GM18909 (cell line): Measurements from ENCODE around the gene LRIG3.

Experiments used
- ATAC-seq: cut with Tn5 transposase; IDR thresholded peaks from one replicate; pipeline ENCODE4 v1.9.1; 2021; ENCODE audit warnings: mild to moderate bottlenecking; ENCODE audit not compliant: unreplicated experiment, poor library complexity

LRIG3 gene

DNA sequence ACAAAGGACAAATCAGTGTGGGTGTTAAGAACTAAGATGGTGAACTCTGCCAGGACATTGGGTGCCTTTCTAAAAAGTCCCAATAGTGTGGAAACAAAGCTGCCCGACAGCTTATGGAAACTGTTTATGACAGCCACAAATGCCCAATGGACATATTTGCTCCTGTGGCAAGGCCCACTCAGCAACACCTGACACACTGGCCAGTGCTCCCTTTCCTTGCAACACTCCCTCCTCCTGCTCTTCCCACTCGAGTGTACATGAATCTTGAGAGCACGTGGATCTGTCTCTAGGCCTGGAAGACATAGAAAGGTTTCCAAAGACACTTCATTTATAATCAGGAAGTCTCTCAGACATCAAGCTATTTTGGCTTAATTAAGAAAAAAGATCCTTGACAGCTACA lies 14.2 kb upstream of the LRIG3 start:
- no peak for ATAC-seq

DNA sequence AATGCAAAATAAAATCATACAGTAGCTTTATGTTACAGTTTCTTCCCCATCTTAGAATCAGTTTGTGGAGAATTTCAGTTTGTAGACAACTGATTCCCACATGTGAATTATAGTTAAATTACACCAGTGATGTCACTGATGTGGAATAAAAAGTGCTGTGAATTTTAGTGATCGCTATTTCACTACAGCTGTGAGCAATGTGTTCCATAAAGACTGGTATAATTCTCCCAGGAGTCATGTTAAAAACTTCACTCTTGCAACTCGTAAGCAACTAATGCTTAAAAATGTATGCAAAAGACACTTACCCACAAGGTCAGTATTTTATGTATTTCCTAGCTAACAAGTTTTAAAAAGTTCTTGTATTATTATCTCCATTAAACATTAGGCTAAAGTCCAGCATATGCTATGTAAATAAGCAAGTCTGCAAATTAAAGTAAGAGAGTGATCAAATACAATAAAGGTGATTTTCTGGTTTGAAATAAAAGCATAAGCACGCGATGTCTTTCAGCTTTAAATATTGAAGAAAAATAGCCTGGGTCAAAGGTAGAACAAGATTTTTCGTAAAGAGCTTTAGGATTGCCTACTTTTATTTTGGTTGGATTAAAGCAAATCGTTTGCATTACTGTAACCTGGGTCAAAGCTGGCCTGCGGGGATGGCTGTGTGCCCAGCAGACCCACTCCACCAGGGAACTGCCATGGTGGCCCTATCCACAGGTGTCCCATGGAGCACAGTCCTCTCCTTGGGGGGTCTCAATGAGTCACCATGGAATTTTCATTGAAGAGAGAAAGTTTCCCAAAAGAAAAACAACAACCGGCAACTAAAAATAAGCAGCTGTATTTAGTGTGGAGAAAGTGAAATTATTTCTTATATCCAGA lies 12.7 kb upstream of the LRIG3 start:
- ATAC-seq, result no peak

DNA sequence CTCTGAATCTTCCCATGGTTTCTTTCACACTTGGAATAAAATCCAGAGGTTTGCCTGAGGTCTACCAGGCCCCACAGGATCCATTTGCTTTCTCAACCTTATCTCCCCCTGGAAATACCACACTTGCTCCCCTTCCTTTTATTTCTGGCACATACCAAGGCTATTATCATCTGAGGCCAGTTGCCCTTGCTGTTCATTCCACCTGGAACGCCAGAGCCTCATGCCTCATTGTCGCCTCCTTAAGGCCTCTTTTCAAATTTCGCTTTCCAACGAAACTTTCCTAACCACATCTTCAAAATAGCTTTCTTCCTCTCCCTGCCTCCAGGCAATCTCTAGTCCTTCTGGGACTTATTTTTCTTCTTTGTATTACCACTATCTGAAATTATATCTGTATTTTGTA lies 11.2 kb upstream of the LRIG3 start:
- ATAC-seq, result no peak

DNA sequence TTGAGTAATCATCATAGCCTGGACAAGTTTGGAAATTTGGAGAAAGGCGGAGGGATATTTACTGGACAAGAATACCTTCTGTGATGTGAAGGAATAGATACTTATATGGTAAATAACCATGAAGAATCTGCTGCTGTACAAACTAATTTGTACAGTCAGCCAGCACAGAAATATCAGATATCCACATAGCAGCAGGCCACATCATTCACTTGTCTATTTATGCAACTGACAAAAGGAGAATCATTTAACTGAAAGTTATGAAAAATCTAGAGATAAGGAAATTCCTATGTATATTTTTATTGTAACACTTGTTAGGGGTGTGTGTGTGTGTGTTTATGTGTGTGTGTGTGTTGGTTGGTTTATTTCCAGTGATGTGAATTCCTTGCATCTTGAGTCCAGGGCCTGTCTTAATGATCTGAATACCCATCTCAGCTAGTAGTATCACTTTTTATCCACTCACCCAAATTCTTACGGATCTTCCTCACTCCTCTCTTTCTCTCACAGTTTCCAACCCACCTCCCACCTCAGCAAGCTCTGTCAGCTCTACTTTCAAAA lies 10.5 kb upstream of the LRIG3 start:
- ATAC-seq, result no peak

DNA sequence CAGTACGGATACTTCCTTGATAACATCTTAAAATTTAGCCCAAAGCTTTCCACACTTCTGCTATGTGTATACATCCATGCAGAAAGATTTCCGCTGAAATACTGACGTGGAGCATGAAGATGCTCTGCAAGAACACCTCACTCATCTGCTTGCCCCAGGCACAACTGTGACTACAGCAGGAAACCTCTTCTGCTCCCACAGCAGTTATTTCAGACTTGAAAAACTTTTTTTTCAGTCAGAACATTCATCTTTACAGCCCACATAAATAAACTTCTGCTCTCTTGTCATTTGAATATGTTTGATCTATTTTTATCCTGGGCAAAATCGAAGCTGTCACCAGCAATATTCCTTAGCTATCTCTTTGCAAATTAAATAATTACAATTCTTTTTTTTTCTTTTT lies 6.8 kb upstream of the LRIG3 start:
- ATAC-seq, result no peak

DNA sequence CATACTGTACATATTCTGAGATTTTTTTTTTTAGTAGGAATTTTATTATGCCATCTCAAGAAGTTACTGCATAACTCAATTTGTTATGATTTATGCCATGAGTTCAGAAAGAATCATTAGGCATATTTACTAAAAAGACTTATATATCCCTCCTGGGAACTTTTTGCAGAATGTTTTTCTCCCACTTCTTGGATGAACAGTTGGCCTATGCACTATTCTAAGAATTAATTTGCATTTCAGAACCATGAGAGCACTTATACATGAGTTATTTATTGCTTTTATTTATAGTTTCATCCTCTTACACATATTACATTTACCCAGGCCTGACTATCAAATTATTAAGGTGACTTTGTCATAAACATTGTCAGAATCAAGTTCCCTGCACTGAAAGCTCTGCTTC lies 6.3 kb upstream of the LRIG3 start:
- no peak for ATAC-seq

DNA sequence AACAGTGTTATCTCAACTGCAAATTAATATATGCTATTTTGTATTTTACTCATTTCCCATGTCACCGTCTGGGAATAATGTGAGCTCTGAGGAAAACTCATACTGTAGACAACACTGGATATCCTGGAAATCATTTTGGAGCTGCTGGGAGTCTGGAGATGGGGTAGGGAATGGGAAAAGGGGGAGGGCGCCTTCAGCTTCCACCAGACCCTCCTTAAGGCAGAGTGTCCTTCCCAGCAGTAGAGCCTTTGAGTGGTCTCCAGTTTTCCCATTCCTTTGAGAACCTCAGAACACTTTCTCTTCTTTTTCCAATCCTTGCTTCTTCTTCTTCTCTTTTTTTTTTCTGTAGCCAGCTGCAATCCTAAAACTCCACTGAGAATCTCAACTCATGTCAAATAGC lies 5.4 kb upstream of the LRIG3 start:
- no peak for ATAC-seq

DNA sequence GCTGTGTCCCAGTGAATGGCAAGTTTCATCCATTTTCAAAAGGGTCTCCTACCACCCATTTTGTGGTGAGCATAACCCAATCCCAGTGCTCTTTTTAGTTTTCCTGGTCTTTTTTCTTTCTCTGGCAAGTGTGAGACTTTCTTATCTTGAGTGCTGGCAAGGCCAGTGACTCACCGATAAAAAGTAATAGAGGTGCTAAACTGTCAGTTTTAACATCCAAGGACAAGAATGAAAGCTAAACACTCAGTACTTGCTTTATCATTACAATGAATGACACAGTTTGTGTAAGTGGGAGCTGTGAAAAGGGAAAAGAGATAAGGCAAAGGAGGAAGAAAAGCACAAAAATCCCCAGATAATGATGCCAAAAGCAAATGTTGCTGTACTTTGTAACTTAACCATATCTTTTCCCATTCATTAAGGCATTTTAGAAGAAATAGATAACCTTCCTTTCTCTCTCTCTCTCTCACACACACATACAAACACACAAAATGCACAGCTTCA lies 4.9 kb upstream of the LRIG3 start:
- no peak for ATAC-seq

DNA sequence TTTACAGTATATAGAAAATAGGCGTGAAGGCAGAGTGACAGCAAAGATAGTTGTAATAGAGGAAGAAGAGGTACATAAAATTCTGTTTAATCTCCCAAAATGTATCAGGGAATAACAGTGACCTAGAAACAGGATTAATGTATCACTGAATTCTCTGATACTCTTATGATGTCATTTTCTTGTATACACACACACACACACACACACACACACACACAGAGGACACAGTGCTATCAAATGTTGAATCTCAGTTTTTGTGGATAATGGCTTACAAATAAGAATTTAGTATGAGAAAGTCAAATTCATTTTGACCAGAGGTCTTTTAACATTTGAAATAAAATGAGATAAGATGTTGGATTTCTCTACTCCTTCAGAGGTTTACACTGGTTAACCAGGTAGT lies 4.3 kb upstream of the LRIG3 start:
- no peak for ATAC-seq

DNA sequence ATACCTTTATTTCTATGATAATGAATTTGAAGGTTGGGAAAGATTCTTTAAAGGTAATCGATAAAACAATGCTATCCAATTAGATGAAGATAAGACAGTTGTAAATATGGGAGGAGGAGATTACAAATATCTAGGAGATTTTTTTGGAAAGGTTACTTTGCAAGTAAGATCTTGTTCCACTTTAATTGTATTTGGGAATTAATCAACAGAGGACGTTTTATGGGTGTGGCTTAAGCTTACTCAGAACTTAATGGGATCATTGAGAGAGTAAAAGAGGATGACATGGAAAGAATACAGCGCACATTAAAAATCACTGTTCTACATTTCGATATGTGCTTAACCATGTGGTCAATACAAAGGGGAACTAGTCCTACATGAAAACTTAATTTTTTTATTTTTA lies 3.5 kb upstream of the LRIG3 start:
- ATAC-seq, result no peak

DNA sequence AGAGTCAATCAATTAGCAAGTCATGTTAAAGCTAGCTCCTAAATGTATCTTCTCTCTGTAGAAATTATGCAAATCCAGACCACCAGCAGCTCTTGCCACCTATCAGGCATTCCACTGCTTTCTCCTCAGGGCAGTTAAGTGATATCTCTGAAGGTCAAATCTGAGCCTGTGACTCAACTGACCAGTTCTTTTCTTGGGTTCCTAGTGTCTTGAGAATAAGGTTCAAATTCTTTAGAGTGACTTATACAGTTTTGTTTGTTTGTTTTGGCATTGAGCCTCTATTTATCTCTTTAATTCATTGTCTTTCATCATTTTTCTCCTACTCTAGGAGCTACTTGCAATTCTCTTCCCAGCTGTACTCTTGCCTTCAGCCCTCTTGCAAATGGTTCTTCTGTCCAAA lies 2.5 kb upstream of the LRIG3 start:
- no peak for ATAC-seq

DNA sequence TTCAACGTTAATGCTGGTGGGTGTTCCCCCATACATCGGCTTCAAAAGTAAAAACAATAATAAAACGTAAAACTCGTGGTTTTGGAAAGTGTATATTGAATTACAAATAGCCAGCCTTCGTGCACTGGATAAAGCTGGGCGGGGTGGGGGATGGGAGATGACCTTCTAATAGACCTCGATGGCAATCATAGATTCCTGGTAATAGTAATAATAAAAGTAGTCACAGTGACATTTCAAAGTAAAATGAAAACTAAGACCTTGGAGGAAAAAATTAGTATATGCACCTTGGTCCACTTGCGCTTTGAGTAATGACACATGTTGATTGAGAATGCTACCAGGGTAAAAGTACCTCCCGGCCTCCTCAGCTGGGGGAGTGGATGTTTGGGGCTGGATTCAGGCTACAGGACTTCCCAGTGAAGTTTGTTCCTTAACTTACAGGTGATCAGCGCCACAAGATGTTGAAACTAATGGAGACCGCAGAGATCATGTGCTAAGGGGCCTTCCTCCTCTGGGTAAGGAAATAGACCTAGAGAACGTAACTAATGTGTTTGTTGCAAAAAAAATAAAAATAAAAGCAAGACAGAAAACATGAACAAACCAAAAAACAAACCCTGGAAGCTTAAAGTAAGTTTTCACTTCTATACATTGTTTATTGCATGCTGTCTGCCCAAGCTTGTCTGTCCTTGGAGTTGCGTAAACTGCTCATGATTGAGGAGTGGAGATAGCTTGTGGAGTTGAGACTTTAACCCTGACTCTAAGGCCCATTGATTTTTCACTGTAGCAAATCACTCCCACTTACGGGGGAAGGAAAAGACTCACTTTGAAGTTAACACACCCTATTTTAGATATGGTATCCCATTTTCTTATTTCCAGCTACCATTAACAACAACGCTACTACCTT lies 907 bp upstream of the LRIG3 start:
- ATAC-seq, result no peak

DNA sequence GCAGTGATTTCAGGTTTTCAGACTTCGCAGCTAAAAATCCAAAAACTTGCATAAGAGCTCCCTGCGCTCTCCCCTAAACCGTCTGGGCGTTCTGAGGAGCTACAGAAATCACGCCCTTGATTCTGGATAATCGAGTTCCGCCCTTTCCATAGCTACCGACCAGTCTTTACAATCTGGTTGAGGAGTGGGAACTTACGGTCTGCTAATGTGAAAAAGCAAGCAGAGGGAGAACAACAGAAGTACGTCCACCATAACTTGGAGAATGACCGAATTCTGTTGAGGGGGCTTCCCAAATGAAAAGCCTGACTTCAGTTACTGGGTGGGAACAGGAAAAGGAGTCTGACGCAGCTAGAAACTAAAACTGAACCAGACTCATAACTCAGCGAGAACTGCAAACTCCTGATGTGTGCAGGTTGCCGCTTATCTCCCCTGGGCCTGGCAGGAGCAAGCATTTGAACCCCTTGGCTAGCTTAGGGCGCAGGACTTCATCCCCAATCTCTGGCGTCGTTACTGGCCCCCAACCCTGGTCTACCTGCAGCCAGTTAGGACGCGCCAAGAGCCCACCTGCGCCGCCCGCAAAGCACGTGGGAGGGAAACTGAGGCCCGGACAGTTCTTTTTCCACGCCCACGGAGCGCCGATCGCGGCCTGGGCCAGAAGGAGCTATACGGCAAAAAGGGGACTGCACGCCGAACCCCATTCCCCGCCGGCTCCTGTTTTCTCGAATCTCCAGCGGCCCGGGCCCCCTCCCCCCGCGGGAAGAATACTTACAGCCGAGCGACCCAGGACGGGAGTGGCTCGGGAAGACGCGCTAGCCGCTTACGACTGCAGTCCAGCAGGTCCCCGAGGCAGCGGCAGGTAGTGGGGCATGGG lies 838 bp downstream of the LRIG3 start:
- ATAC-seq, result peak; percentile 33

DNA sequence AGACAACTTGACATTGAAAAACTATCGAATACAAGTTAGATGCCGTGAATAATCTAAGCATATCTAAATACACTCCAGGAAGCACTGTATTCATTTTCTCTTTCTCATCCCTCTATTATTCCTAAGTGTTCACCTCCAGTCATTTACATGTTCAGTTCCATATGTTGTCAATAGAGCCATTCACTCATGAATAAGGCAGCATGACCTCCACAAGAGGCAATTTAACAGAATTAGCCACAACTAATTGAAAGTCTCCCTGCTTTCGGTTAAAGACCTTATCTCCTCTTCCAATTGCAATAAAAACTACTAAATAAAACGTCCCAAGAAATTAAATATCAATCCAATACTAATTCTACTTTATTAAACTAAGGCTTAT lies 1.8 kb downstream of the LRIG3 start:
- ATAC-seq, result no peak

DNA sequence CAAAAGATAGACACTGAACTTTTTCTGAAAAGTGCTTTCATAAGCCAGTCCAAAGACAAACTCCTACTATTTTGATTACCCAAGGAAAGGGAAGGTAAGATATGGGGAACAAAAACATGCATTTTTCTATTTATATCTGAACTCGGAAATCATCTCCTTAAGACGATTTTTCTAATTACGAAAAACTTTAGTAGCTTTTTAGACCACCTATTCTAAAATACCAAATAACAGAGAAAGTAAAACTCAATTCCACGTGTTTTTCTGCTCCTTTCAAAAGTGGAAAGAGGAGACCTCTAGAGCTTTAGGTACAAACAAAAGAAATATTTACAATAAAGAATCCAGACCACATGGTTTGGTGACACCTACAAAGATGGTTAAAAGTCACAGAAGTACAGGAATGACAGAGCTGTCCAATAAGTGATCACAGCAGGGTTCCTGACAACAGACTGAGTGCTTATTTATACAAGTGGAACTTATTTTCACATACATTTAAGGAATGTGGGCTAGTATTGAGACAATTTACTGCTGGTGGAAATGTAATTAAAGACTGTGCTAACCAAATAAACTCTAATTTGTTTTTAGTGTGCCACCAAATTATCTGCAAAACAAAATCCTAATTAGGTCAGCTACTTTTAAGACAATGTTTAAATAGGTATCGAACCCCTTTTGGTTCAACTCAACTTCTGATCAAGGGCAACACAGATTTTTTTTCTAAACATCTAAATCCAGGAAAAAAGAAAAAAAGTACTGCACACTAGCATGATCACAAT lies 2.4 kb downstream of the LRIG3 start:
- no peak for ATAC-seq

DNA sequence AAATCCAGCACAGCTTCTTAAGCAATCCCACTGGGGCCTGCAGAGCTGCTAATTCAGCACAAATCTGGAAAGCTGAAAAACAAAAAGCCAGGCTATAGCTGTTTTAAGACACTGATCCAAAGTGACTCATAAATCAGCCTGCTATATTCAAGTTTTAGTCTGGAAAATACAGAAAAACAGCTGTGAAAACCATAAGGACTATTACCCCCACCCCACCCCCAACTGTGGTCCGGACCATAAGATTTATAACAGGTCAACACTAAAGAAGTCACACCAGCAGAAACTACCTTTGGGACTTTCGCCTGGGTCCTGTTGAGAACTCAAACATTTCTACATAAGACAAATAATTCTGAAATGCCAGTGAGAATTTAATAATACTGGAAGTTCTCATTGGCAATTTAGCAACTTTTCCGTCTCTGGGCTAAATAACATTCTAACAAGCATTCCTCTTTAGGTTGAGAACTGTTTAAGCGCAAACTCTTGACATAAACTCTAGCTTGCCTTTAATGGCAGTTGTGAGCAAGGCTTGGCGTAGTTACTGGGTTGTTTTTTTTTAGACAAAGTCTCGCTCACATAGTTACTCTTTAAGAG lies 3.3 kb downstream of the LRIG3 start:
- ATAC-seq, result no peak

DNA sequence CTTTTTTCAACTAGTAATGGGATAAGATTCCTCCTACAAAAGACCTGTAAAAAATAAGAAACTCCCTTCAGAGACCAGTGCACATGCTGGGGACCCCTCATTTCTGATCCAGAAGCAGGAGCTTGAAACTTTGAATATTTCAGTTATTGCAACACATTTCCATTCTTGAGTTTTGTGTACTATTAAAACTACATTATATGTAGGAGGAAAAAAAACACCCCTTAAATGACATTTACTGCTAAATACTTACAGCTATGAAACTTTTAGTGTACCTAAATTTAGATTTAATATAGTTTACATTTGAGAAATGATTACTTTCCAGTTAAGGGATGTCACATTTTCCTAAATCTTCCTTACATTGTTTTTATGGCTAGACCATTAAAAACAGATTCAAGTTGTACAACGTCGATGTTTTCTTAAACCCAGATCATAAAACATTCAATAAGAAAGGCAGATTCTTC lies 4.1 kb downstream of the LRIG3 start:
- ATAC-seq, result no peak

DNA sequence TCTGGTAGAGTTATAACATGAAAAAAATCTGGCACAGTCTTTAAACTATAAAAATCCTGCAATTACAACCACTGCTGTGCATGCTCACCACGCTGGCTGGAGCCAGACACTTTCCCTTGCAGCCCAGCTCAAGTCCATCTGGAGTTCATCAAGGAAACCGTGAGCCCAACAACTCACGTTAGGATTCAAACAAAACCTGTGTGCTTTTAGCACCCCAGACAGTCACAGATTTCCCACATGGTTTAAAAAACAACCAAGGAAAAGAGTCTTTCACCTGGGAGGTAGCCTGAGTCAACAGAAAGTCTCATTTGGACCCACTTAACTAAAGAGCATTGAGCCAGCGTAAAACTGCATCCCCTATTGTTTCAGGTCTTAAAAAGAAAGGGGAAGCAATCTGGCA lies 4.7 kb downstream of the LRIG3 start:
- ATAC-seq, result no peak

DNA sequence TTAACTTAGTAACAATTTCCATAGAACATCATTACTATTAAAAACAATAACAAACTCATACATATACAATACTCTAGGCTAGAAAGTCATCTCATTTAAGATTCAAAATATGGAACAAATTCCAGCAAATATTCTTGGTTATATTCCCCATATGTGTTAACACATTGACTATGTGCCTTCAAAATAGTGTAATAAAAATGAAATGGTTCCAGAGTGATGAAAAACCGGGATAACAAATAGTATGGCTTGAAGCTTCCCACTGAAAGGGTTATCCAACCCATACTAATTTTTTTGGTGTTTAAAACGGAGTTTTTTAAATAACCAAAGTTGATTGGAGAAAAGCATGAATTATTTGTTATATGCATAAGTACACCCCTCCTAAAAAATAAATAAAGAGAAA lies 5.3 kb downstream of the LRIG3 start:
- no peak for ATAC-seq
